HFFc6 (cell line): ENCODE data around the gene TAS1R3. TPM values are rescaled to one million over a fixed set of nuclear protein-coding genes. Genes with fewer than 3 reads are reported as not detected.

Source experiments
- DNase-seq: peaks from one replicate; pipeline ENCODE4 v3.0.0-alpha.2; 2018
- H3K27ac Mint-ChIP-seq: 2 replicates; pipeline ENCODE4 v1.8.0; 2020; ENCODE audit warnings: mild to moderate bottlenecking, mixed read lengths
- H3K27me3 Mint-ChIP-seq: 2 replicates; pipeline ENCODE4 v1.8.0; 2021; ENCODE audit warnings: mild to moderate bottlenecking, moderate library complexity, mixed read lengths; ENCODE audit not compliant: insufficient read depth
- H3K36me3 Mint-ChIP-seq: 2 replicates; pipeline ENCODE4 v1.8.0; 2021; ENCODE audit warnings: low read depth, mixed read lengths
- H3K4me1 Mint-ChIP-seq: 2 replicates; pipeline ENCODE4 v1.8.0; 2020; ENCODE audit warnings: low read depth, mixed read lengths
- H3K4me3 Mint-ChIP-seq: 2 replicates; pipeline ENCODE4 v1.8.0; 2020; ENCODE audit warnings: mild to moderate bottlenecking, moderate library complexity, mixed read lengths
- H3K9me3 Mint-ChIP-seq: 2 replicates; pipeline ENCODE4 v1.8.0; 2020; ENCODE audit warnings: mild to moderate bottlenecking, mixed read lengths
- CTCF ChIP-seq: fragments of 200-600 bp; sonication (generic); IDR thresholded peaks from 2 replicates; pipeline ENCODE4 v1.5.0; 2021; ENCODE audit warnings: antibody characterized with exemption, mild to moderate bottlenecking
- total RNA-seq, 6 experiments: library from RNA; stranded (reverse); fragmentation: NEBNext Ultra II Directional; extraction: Animal tissue kit (Norgen Biotek cat#: 25700); gene quantifications; 2 replicates in 1 of 6; 3 replicates in 5 of 6; pipeline ENCODE4 v1.2.3, GENCODE V29; 2021

The TAS1R3 gene
- total RNA-seq, 6 experiments from 2014 or later: 0.07 to 0.20 (median 0.13) TPM

- peaks cover 31% of the 10 kb centered on the region for H3K27me3 Mint-ChIP-seq
- TF ChIP-seq CTCF: no peak
- H3K36me3 Mint-ChIP-seq: peaks cover 4% of the 10 kb centered on the region
Observed at GRCh38 chr1:1332031-1332755, 1.1 kb downstream of the TAS1R3 start.

GRCh38 chr1:1332774-1333480 lies 1.8 kb downstream of the TAS1R3 start:
- H3K4me1 Mint-ChIP-seq: no peaks in the 10 kb centered on the region
- H3K4me3 Mint-ChIP-seq: no peak overlapping the region
- H3K9me3 Mint-ChIP-seq: peaks cover 6% of the 10 kb centered on the region

More at GRCh38 chr1:1332031-1332755, 1.1 kb downstream of the TAS1R3 start:
- H3K9me3 Mint-ChIP-seq: peaks cover 6% of the 10 kb centered on the region
- DNase-seq: no peak
- H3K4me3 Mint-ChIP-seq: no peak overlapping the region
- no peak overlapping the region for H3K27ac Mint-ChIP-seq
- H3K4me1 Mint-ChIP-seq: no peaks in the 10 kb centered on the region

DNA sequence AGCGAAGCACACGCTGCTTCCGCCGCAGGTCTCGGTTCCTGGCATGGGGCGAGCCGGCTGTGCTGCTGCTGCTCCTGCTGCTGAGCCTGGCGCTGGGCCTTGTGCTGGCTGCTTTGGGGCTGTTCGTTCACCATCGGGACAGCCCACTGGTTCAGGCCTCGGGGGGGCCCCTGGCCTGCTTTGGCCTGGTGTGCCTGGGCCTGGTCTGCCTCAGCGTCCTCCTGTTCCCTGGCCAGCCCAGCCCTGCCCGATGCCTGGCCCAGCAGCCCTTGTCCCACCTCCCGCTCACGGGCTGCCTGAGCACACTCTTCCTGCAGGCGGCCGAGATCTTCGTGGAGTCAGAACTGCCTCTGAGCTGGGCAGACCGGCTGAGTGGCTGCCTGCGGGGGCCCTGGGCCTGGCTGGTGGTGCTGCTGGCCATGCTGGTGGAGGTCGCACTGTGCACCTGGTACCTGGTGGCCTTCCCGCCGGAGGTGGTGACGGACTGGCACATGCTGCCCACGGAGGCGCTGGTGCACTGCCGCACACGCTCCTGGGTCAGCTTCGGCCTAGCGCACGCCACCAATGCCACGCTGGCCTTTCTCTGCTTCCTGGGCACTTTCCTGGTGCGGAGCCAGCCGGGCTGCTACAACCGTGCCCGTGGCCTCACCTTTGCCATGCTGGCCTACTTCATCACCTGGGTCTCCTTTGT lies 2.6 kb downstream of the TAS1R3 start:
- Mint-ChIP-seq H3K9me3 (peaks cover 6% of the 10 kb centered on the region), H3K36me3 (peaks cover 4% of the 10 kb centered on the region), H3K4me1 (no peaks in the 10 kb centered on the region), H3K27ac (no peak overlapping the region), H3K4me3 (no peak overlapping the region), H3K27me3 (peaks cover 26% of the 10 kb centered on the region)
- TF ChIP-seq CTCF: no peak
- DNase-seq: no peak

More at GRCh38 chr1:1332774-1333480, 1.8 kb downstream of the TAS1R3 start:
- H3K36me3 Mint-ChIP-seq: peaks cover 4% of the 10 kb centered on the region
- no peak for DNase-seq
- H3K27ac Mint-ChIP-seq: no peak overlapping the region
- H3K27me3 Mint-ChIP-seq: peaks cover 26% of the 10 kb centered on the region
- TF ChIP-seq CTCF: no peak

- Mint-ChIP-seq H3K4me1 (no peaks in the 10 kb centered on the region), H3K9me3 (peaks cover 2% of the 10 kb centered on the region), H3K27me3 (peaks cover 21% of the 10 kb centered on the region), H3K27ac (no peak overlapping the region), H3K4me3 (no peak overlapping the region), H3K36me3 (peaks cover 2% of the 10 kb centered on the region)
- no peak for TF ChIP-seq CTCF
- no peak for DNase-seq
Observed at GRCh38 chr1:1334835-1335234, 3.8 kb downstream of the TAS1R3 start.

DNA sequence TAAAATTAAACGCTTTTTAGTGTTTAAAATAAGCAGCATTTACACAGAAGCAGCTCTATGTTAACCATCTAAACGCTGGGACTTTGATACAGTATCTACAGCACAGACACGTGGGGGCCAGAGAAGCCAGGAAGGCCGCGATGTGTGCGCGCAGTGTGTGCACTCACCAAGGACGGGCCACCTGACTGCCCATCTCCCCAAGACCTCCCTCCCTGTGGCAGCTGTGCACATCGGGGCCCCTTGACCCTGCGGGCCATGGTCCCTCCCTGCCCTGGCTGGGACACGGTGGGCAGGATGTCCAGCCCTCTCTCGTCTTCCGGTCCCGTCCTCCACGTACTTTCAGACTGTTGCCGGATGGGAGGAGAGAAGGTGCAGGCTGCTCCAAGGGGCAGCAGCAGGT lies 4.2 kb downstream of the TAS1R3 start:
- Mint-ChIP-seq H3K4me3 (no peak overlapping the region), H3K27ac (no peak overlapping the region), H3K9me3 (no peaks in the 10 kb centered on the region), H3K4me1 (no peaks in the 10 kb centered on the region), H3K27me3 (peaks cover 18% of the 10 kb centered on the region), H3K36me3 (no peaks in the 10 kb centered on the region; the same call in 1 of the 2 replicates)
- no peak for TF ChIP-seq CTCF
- DNase-seq: no peak
